Subcutaneous adipose tissue (tissue), 4 donors: ENCODE measurements around the gene JAZF1. TPM values are rescaled to one million over a fixed set of nuclear protein-coding genes. Genes with fewer than 3 reads are reported as not detected.

Experiments used
- total RNA-seq, 4 donors: library from RNA; depleted of rRNA; stranded (reverse); fragments of >200 nt; gene quantifications; one replicate each; pipeline ENCODE4 v1.1.0, GENCODE V29; 2016
- TF ChIP-seq, protein P1 (sequence below): fragments of 450-650 bp; IDR thresholded peaks from one replicate; pipeline ENCODE4 v1.5.1; 2016; ENCODE audit warnings: low read depth, mild to moderate bottlenecking, control low read depth, antibody characterized with exemption, moderate library complexity

JAZF1 gene
- total RNA-seq, 4 donors from 2014 or later, result 12.6 to 35.9 (median 23.2) TPM

DNA sequence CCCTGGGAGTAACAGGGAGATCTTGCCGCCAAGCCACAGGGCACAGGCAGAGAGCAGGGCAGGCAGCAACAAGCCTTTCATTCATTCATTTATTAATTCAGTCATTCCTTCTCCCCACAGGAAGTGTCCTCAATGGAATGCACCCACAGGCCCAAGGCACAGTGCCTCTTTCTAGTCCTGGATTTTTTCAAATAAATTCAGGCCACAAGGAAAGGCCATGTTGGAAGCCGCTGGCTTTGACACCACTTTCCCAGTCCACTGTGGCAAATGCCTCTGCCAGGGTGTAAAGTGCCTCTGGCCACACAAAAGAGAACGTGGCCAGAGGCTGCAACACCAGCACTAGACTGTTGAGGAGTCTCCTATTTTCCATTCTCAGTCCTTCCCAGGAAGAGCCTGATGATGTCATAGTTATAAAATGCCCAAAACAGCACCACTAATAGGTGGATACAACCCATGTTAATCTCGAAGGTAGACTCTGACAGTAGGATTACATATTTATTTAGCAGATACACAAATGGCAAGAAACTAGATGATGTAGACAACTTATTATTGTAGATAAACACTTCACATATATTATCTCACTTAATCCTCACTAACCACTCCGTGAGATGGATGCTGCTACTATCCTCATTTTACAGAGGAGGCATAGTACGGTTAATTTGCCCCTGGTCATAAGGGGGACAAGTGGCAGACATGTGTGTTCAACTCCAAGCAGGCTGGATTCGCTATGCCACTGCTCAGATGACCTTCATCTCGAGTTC, 5.5 kb downstream of the JAZF1 start:
- TF ChIP-seq, protein P1, sequence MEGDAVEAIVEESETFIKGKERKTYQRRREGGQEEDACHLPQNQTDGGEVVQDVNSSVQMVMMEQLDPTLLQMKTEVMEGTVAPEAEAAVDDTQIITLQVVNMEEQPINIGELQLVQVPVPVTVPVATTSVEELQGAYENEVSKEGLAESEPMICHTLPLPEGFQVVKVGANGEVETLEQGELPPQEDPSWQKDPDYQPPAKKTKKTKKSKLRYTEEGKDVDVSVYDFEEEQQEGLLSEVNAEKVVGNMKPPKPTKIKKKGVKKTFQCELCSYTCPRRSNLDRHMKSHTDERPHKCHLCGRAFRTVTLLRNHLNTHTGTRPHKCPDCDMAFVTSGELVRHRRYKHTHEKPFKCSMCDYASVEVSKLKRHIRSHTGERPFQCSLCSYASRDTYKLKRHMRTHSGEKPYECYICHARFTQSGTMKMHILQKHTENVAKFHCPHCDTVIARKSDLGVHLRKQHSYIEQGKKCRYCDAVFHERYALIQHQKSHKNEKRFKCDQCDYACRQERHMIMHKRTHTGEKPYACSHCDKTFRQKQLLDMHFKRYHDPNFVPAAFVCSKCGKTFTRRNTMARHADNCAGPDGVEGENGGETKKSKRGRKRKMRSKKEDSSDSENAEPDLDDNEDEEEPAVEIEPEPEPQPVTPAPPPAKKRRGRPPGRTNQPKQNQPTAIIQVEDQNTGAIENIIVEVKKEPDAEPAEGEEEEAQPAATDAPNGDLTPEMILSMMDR, result no peak

DNA sequence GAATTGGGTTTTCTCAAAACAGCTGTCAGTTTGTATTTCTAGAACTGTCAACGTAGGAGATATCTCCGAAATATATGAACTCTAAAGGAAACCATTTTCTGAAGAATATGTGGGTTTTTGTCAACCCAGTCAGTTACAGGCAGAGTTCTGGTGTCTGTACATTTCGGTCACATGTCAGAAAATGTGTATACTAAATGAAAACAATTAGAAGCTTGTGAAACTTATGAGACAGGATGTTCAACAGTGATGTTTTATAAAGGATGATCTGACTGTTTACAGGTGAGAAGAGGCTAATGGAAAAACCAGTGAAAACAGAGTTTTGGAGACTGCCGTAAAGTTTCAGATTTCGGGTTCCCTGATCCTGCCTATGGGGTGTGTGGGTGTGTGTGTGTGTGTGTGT, 6.2 kb downstream of the JAZF1 start:
- TF ChIP-seq, protein P1, result no peak

DNA sequence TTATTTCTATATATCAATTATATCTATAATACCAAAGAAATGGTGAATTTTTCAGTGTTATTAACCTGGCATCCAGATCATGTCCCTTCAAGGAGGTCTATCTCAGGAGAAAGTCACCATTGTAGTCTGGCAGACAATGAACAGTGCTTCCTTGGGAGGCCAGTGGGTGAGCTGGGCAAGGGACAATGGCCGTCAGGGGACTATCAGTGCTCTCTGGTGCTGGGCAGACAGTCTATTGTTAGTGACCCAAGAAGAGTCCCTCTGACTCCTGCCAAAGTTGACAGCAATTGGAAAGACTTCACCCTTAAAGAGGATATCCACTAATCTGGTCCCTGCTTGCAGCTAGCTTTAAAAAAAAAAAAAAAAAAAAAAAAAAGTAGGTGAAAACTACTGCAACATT, 7.1 kb downstream of the JAZF1 start:
- TF ChIP-seq, protein P1, result no peak

DNA sequence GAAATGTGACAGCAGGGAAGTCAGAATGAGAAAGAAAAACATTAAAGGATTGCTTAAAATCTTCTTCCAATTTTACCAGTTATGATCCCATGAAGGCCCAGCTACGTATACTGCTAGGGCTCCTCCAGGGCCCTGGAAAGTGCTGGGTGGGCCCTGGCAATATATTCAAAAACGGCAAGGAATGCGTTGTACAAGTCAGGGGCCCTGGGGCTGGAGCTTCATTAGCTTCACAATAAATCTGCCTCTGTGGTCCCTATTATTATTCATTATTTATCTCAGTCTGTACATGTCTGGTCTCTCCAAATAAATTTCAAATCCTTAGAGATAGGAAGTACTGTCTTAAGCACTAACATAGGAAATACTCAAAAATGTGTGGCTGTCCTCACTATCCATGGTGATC, 7.6 kb downstream of the JAZF1 start:
- TF ChIP-seq, protein P1, result no peak

DNA sequence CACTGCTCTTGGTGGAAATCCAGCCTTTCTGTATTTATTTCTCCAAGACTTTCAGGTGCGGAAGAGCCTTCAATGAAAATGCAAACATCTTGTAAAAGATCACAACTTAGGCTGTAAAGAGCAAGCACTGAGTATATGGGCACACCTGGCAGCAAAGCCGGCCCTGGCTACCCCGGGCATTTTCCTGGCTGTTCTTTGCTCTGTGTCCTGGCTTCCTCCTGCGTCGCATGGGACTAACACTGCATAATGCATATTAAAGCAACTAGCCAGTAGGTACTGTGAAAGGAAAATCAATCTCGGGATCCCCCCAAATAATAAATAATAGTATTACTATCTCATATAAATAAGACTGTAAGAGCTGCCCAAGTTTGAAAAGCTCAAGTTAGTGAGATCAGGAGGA, 9.9 kb downstream of the JAZF1 start:
- TF ChIP-seq, protein P1, result no peak

DNA sequence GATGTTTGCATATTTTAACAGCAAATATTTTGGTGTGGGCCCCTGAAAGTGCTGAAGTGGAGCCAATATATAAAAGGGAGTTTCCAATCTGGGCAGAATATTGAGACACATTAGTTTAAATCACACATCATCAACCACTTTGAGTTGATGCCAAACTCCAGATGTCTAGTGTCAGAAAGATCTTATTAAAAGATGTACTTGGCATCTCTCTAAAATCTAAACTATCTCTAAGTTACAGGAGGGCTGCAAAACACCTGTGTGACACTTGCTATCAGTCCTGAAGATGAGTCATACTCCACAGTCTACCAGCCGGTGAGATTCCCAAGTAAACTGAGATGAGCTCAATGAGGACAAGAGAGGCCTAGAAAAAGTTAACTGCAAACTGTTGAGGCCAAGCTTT, 11.4 kb downstream of the JAZF1 start:
- TF ChIP-seq, protein P1, result no peak

DNA sequence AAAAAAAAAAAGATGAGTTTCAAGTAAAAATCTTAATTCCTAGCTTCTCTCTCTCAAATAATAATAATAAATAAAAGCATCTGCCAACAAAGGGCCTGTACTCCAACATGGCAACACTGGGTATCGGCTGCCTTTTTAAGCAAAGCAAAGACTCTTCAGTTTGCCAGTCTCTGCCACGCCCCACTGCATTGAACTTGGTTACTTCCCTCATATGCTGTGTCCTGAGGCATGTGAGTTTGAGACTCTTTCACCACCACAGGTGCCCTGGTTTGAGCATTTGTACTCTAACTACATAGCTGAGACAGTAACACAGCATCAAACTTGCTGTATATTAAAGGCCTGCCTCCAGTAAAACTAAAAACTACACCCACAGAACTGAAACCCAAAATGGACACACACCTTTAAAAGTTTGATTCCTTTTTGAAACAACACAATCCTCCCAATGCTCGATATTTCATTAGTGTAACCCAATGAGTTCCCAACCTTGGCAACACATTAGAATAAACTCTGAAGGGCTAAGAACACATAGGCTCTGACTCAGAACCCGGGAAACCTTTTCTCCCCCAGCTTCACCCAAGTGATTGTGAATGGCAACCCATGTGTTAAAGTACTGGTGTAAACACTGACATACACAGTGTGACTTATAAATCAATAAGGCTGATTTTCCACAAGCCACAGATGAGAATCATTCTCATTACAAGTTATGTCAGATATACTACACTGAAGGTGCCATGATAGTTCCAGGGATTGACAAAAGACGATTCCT, 12.0 kb downstream of the JAZF1 start:
- TF ChIP-seq, protein P1, result no peak
